HG02943 (cell line): ENCODE measurements around the gene ZNF473.
"Not testable (repeated sequence)": the region's sequence is repeated elsewhere in the genome, so short reads cannot be mapped to it uniquely, and the experiment has no call there.

Experiments
- ATAC-seq: cut with Tn5 transposase; IDR thresholded peaks from one replicate; pipeline ENCODE4 v1.9.1; 2021; ENCODE audit warnings: mild to moderate bottlenecking, low read depth, moderate library complexity; ENCODE audit not compliant: unreplicated experiment

The ZNF473 gene

GRCh38 chr19:50092597-50092996 lies 66.8 kb downstream of the ZNF473 start:
- not testable (repeated sequence) for ATAC-seq

DNA sequence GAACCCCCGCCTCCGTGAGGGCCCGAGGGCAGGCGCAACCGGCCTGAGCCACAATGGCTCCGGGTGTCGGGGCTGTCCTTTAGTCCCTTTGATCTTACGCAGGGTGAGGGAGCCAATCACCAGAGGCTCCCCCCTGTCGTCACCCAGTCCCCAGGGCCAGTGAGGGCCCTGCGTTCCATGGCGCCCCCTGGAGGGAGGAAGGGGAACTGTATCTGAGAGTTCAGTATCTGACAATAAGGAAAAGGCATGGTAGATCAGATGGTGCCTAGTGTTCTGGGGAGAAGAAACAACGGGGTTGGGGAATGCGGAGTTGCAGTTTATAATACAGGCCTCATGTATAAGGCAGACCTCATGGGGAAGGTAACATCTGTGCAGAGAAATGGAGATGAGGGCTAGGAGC lies 72.1 kb downstream of the ZNF473 start:
- ATAC-seq: not testable (repeated sequence)

GRCh38 chr19:50098892-50099291 lies 73.1 kb downstream of the ZNF473 start:
- not testable (repeated sequence) for ATAC-seq

GRCh38 chr19:50099696-50100095 lies 73.9 kb downstream of the ZNF473 start:
- not testable (repeated sequence) for ATAC-seq

DNA sequence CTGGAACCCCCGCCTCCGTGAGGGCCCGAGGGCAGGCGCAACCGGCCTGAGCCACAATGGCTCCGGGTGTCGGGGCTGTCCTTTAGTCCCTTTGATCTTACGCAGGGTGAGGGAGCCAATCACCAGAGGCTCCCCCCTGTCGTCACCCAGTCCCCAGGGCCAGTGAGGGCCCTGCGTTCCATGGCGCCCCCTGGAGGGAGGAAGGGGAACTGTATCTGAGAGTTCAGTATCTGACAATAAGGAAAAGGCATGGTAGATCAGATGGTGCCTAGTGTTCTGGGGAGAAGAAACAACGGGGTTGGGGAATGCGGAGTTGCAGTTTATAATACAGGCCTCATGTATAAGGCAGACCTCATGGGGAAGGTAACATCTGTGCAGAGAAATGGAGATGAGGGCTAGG lies 75.1 kb downstream of the ZNF473 start:
- ATAC-seq: not testable (repeated sequence)
